Right lobe of liver (tissue), 6 donors: ENCODE results near the gene FBXO17. TPM values are rescaled to one million over a fixed set of nuclear protein-coding genes. Genes with fewer than 3 reads are reported as not detected.
"Not testable (repeated sequence)": the region's sequence is repeated elsewhere in the genome, so short reads cannot be mapped to it uniquely, and the experiment has no call there.

Experiments used
- ATAC-seq, 4 donors: fragments of 200-7000 bp; cut with Tn5 transposase; one replicate each; pipeline ENCODE4 v1.9.1; 2020; ENCODE audit warnings: mild to moderate bottlenecking in 4 of 4, moderate library complexity in 4 of 4
- DNase-seq, 3 donors: peaks; one replicate each; pipeline ENCODE4 v3.0.0-alpha.2; 2020
- H3K27ac ChIP-seq, 3 donors: fragments of 200-600 bp; one replicate each; pipeline ENCODE4 v1.8.0; 2022
- H3K27me3 ChIP-seq, 2 donors: fragments of 200-600 bp; one replicate each; pipeline ENCODE4 v1.8.0; 2022
- H3K36me3 ChIP-seq, 4 donors: fragments of 200-600 bp; sonication (generic) in 1 of 4; one replicate each; pipeline versions ENCODE4 v1.5.1 to v1.8.0; 2017 to 2022; ENCODE audit warnings: control low read depth in 1 of 4
- H3K4me1 ChIP-seq, 4 donors: fragments of 200-600 bp; sonication (generic) in 1 of 4; one replicate each; pipeline versions ENCODE4 v1.5.1 to v1.8.0; 2017 to 2022; ENCODE audit warnings: control low read depth in 1 of 4
- H3K4me3 ChIP-seq, 3 donors: fragments of 200-600 bp; one replicate each; pipeline ENCODE4 v1.8.0; 2022
- H3K9me3 ChIP-seq, 4 donors: fragments of 200-600 bp; sonication (generic) in 1 of 4; one replicate each; pipeline versions ENCODE4 v1.5.1 to v1.8.0; 2017 to 2022; ENCODE audit warnings: control low read depth in 1 of 4
- CTCF ChIP-seq, 4 donors: fragments of 200-600 bp in 3 of 4; fragments of 450-650 bp in 1 of 4; IDR thresholded peaks; one replicate each; pipeline versions ENCODE4 v1.5.1 to v1.8.0; 2016 to 2022; ENCODE audit warnings: antibody characterized with exemption in 4 of 4, mild to moderate bottlenecking in 2 of 4
- POLR2A ChIP-seq: fragments of 450-650 bp; IDR thresholded peaks from one replicate; pipeline ENCODE4 v1.6.1; 2017; ENCODE audit warnings: antibody characterized with exemption, mild to moderate bottlenecking
- WGBS: methylation state at CpG from one replicate; pipeline ENCODE4 v1.1.6; 2018; ENCODE audit warnings: low coverage, low lambda C conversion rate; ENCODE audit not compliant: insufficient coverage; ENCODE audit errors: missing lambda C conversion rate; 5-methylcytosine and 5-hydroxymethylcytosine counted together
- intact Hi-C, 2 donors: fragments of 100-400 bp; cut with DNase I; formaldehyde crosslinking; loops; one replicate each; pipeline versions ENCODE4 v1.11.2 to v1.14.1; 2022
- total RNA-seq, 6 experiments: library from RNA; depleted of rRNA in 2 of 6; stranded (reverse); fragments of >200 nt in 2 of 6; fragmentation: NEBNext Ultra II Directional in 3 of 6; extraction: Animal tissue kit (Norgen Biotek cat#: 25700) in 3 of 6; gene quantifications; one replicate each; pipeline versions ENCODE4 v1.1.0 to v1.2.4, GENCODE V29; 2016 to 2023
- donor health status: DM: no; HTN: yes; CAD: no.
- donor health status: DM: no; HTN: no; CAD: no.
- donor health status: DM: no; HTN: no; CAD: no.
- donor health status: DM: no; HTN: yes; CAD: no.
- donor health status: DM: no; HTN: yes; CAD: no.

FBXO17 gene
- total RNA-seq, 6 experiments from 2014 or later: 19.9 to 57.9 (median 36.7) TPM

GRCh38 chr19:38970664-38971532 lies 4.6 kb downstream of the FBXO17 start:
- Histone ChIP-seq H3K4me1 (peaks cover 0 to 9% (median 3%) of the 10 kb centered on the region in 4 donors), H3K9me3 (no peaks in the 10 kb centered on the region), H3K36me3 (peaks cover 0 to 6% (median 2%) of the 10 kb centered on the region in 4 donors), H3K27ac (no peak overlapping the region), H3K27me3 (no peaks in the 10 kb centered on the region), H3K4me3 (no peak overlapping the region)
- 61% methylated on average over 11 of the region's 12 CpGs for WGBS
- intact Hi-C loops: no loop called here
- no peak for ATAC-seq
- DNase-seq: no peak
- TF ChIP-seq CTCF (IDR thresholded peaks at IDR 0.05) (no peak), POLR2A (no peak)

- WGBS: 96% methylated on average over 5 of the region's 5 CpGs
- H3K27ac ChIP-seq, H3K36me3 ChIP-seq, intact Hi-C loops, H3K4me3 ChIP-seq, DNase-seq, ATAC-seq, H3K9me3 ChIP-seq, H3K27me3 ChIP-seq, H3K4me1 ChIP-seq: not testable (repeated sequence)
Observed at GRCh38 chr19:38966149-38966548, 9.4 kb downstream of the FBXO17 start.

GRCh38 chr19:38964738-38965137 lies 10.8 kb downstream of the FBXO17 start:
- ATAC-seq: no peak
- H3K4me3 ChIP-seq: no peak overlapping the region

GRCh38 chr19:38959618-38960017 lies 15.9 kb downstream of the FBXO17 start:
- intact Hi-C loops: loop anchor here in 1 of 2 donors (5.0 kb wide), 1 partner anchor 78 kb away; no protein-coding TSS in a partner anchor
- peak in 1 of 4 donors; percentile 15 for ATAC-seq
- 67% methylated on average over 5 of the region's 5 CpGs for WGBS

More at GRCh38 chr19:38964738-38965137, 10.8 kb downstream of the FBXO17 start:
- 77% methylated on average over 2 of the region's 2 CpGs for WGBS
- no peaks in the 10 kb centered on the region for H3K4me1 ChIP-seq
- H3K9me3 ChIP-seq: no peaks in the 10 kb centered on the region
- no peak for DNase-seq
- no peak for TF ChIP-seq POLR2A
- TF ChIP-seq CTCF (IDR thresholded peaks at IDR 0.05): no peak
- intact Hi-C loops: loop anchor here in 1 of 2 donors (5.0 kb wide), 1 partner anchor 73 kb away; no protein-coding TSS in a partner anchor
- no peaks in the 10 kb centered on the region for H3K27me3 ChIP-seq
- peaks cover 0 to 6% (median 2%) of the 10 kb centered on the region in 4 donors for H3K36me3 ChIP-seq
- H3K27ac ChIP-seq: no peak overlapping the region

More at GRCh38 chr19:38959618-38960017, 15.9 kb downstream of the FBXO17 start:
- Histone ChIP-seq H3K4me1 (no peaks in the 10 kb centered on the region), H3K4me3 (no peak overlapping the region), H3K36me3 (no peaks in the 10 kb centered on the region), H3K27me3 (no peaks in the 10 kb centered on the region), H3K27ac (no peak overlapping the region), H3K9me3 (no peaks in the 10 kb centered on the region)
- DNase-seq: no peak
- no peak for TF ChIP-seq POLR2A
- TF ChIP-seq CTCF (IDR thresholded peaks at IDR 0.05): no peak
